Stimulated activated CD8-positive, alpha-beta memory T cell treated with anti-CD3 and anti-CD28 coated beads, Interleukin-7, amount 100 ng/mL, for 4 hours (primary cell): Measurements from ENCODE around the gene AAK1.

Experiments used
- DNase-seq, 2 donors: peaks; one replicate each; pipeline ENCODE4 v3.0.0-alpha.2; 2020; ENCODE audit warnings: low read depth in 2 of 2

The AAK1 gene

DNA sequence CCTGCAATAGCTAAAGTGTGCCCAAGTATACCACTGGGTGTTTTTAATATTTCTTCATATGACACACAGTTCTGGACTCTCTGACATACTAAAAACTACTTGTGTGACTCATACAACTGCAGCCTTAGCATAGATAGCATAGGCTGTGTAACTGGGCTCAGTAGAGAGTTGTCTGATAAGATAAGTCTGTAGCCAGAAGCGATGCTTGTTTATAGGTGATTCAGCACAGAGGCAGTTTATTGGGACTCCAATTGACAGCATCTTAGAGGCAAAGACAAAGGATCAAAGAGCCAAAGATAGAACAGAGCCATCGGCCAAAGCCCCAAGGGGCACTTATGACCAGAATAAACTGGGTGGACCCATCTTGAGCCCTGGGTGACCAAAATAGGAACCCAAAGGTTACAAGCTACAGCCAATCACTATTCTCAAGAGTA lies 42.3 kb downstream of the AAK1 start:
- DNase-seq, result no peak

DNA sequence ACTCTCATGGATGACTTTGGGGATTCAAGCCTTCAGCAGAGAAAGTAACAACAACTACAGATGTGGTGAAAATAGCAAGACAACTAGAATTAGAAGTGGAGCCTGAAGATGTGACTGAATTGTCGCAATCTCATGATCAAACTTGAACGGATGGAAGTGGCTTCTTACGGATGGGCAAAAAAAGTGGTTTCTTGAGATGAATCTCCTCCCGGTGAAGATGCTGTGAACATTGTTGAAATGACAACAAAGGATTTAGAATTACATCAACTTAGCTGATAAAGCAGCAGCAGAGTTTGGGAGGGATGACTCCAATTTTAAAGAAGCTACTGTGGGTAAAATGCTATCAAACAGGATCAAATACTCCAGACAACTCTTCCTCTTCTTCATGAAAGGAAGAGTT lies 43.1 kb downstream of the AAK1 start:
- DNase-seq, result no peak

DNA sequence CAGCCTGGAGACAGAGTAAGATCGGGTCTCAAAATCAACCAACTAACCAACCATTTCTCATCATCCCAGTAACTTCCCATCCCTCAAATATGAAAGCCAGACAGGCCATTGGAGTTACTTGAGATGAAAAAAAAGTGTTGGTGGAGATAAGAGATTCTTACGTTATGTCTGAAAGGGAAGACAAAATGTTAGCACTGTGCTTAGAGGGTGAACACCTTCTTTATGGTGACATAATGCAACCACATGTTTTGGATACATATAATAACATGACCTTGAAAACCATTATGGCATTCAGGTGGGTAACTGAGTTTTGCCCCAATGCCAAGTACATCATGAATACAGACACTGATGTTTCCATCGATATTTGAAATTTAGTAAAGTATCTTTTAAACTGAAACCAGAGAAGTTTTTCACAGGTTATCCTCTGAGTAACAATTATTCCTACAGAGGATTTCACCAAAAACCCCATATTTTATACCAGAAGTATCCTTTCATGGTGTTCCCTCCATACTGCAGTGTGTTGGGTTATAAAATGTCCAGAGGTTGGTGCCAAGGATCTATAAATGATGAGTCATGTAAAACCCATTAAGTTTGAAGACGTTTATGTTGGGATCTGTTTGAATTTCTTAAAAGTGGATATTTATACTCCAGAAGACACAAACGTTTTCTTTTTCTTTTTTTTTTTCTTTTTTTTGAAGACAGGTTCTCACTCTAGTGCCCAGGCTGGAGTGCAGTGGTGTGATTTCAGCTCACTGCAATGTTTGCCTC lies 45.5 kb downstream of the AAK1 start:
- no peak for DNase-seq

DNA sequence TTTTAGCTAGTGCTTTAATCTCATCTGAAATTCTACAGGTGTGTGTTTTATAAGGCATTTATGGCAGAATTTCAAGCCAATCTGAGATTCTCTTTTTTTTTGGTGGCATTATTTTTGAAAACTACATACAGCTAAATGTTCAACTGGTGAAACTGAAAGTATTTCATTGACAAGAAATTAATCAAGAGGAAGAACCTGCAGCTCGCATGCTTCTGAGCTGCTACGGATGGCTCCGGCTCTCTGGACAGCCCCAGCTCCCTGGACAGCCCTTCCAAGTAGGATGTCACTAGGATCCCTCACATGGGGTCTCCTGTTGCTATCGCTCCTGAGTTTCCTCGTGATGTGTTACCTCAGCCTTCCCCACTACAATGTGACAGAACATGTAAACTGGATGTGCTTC lies 46.4 kb downstream of the AAK1 start:
- DNase-seq, result no peak

DNA sequence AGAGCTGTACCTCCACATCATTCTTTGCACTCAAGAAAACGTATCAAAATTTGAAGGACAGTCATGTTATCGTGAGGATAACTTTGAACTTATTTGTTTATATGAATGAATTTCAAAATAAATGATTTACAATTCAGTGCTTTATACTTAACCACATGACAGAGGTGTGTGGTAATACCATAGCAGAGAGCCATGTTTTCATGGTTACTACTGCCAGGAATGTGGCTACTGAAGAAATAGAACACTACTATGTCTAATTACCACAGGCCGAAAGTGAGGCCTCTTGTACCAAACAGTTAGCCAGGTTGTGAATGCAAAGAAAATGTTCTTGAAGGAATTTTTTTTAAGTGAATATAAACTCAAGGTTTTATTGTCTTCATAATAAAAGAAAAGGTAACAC lies 49.2 kb downstream of the AAK1 start:
- DNase-seq, result no peak

DNA sequence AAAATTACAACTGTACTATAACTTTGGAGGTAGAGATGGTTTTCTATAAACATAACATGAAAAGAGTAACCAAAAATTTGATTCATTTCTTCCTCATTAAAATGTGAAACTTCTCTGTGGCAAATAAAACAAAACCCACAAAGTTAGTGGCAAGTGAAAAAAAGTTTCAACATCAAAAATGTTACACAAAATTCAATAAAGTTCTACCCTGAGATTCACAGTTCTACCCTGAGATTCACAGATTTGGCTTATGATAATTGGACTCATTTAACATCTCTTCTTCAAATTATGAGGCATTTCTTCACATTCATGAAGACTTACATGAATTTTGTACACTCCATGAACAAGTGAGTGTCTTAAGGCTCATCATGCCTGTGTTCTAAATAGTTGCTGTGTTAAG lies 51.0 kb downstream of the AAK1 start:
- DNase-seq, result no peak

DNA sequence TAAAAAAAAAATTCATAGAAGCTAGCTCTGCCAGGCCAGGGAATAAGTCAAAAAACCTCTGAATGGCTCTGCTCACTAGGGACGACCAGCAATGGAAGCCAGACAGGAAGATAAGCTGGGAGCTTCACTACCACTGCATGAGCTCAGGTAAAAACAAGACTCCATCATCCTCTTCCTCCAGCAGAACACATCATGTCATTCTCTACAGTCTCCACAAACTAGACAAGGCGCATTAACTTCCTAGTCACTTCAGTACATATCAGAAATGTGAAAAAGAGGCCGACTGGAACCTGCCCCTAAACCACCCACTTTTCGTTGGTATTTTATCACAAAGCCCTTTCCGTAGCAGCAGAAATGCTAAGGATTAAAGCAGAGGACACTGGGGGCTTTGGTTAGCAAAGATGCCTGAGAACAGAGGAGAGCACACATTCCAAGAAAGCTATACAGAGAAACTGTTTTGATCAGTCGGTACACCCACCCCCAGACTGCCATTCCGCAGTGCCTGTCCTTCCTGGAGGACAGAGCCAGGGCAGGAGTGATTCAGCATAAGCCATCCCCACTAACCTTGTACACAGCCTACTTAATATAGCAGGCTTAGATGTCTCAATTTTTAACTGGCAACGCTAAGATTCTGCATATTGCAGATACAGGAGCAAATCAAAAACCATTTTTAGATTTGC lies 53.4 kb downstream of the AAK1 start:
- DNase-seq, result no peak

DNA sequence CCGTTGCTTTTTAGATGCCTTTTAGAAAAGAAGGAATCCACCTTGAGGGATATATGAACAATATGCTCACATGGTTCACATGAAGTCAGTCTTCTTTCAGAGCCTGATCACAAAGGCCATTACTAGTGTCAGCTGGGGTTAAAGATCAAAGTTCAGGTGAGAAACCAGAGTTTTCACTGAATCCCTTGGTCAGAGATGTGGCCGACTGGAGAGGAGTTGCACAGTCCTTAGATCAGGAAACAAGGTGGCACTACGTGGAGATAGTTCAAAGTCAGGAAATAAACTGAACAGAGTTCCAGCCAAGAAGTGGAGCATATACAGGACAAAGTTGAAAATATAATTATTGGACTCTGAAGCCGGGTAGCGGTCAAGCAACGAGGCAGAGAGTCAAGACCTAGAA lies 54.6 kb downstream of the AAK1 start:
- DNase-seq, result no peak

DNA sequence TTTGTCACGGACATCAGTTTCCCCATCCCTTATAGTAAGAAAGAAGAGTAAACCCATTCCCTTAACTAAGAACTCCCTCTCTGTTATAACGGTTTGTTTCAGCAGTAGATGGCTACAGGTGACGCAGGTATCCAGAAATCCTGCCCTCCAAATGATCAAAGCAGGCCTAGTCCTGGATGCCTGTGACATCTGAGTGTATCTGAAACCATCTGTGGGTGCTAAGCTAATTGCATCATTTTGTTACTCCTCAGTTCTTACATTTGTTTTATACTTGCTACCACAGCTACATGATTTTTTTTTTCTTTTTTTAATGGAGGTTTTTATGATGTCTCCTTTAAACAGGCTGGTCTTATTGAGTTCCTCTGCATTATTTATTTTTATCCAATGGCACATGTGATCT lies 55.1 kb downstream of the AAK1 start:
- no peak for DNase-seq

DNA sequence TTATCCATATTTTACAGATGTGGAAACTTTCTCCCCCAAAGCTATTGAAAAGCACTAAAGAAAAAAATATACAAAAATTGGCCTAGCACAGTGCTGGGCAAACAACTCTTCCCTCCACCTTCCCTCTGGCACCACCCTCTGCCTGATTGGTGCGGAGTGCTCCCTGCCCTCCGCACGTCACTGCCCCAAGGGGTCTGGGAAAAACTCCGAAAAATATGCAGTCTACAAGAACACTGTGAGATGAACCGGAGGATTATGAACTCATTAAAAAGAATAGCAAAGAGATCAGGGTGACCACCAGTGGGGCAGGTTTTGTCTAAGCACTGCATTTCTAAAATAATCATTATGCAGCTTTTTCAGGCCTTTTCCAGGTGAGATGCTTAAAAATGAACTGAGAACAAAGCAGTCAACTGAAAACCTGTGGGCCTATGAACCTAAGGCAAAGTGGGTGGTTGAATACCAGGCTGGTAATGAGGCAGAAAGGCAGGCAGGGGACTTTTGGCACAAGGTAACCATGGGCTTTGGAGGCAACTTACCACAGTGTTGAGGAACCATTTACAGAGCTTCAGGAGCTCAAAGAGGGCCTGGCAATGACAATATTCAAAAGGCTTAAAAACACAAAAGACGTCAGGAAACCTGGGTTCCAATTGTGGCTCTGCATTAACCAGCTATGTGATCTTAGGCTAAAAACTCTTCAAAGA lies 57.5 kb downstream of the AAK1 start:
- DNase-seq, result no peak

DNA sequence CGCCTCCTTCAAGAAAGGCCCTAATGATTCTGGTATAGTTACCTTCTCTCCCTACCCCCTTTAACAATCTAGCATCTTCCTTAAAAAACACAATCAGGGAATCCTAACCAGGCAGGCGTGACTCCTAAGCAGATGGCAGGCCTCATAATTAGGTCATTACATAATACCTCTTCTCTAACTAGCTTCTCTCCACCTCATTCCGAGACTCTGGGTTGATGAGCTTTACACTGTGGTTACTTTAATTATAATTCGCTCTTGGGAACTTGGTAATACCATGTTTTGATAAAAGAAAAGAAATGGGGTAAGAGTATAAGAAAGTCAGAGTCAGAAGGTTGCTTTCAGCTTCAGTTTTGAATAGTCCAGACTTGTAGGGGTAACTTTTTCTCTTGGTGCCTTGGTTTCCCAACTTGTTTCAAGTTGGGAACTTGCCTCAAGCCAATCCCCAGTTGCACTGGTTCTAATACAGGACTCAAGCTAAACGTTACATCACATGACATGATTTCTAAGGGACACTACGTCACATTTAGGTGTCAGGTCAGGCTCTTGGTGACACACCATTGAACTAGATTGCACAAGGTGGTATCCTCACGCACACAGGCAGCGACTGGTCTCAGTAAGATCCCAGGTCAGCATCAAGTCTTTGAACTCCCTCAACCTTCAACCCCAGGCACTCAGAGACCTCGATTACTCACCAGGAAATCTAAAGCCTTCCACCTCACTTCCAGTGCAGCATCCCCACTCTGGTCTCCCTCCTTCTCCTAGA lies 59.2 kb downstream of the AAK1 start:
- no peak for DNase-seq

DNA sequence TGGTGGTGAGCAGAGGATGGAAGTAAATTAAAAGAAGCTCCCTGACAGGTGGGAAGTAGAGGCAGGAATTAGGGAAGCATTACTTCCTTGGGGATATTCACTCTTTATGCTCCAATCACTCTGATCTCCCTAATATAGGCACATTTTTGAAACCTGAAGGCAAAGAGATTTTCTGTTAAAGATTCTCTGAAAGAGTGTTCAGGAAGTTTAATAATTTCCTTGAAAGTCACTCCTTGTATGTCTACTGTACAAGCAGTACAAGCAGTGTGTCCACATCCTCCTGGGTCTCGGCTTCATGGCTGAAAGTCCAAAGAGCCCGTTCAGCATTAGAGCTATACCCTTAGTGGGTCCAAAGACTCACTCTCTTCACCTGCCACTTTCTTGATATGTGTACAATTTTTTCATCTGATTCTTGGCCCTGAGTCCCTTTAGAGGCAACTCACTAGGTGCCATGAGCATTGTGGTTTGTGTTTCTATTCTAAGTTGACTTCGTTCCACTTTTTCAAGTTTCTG lies 60.2 kb downstream of the AAK1 start:
- no peak for DNase-seq

DNA sequence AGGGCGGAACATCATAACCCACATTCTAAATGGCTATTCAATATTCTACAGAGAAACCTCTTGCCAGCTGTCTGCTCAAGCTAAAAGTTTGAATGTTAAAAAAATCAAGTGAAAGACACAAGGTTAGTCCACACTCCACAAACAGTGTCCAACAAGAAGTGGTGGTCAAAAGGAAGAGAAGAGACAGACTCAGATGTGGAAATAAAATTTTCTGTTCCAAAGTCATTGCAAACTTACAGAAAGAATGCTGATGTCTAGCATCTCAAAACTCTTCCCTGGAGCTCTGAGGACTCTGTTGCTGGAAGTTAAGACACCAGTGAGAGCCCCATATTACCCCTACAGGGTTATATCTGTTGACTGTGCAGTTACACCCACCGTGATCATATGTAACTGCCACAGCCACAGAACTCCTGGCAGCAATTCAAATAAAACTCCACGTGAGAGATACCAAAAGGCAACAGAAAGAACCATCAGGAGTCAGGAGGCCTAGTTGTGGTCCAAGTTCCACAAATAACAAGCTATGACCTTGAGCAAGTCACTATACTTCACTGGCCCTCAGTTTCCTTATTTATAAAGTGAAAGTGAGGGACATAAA lies 60.9 kb downstream of the AAK1 start:
- DNase-seq, result no peak

DNA sequence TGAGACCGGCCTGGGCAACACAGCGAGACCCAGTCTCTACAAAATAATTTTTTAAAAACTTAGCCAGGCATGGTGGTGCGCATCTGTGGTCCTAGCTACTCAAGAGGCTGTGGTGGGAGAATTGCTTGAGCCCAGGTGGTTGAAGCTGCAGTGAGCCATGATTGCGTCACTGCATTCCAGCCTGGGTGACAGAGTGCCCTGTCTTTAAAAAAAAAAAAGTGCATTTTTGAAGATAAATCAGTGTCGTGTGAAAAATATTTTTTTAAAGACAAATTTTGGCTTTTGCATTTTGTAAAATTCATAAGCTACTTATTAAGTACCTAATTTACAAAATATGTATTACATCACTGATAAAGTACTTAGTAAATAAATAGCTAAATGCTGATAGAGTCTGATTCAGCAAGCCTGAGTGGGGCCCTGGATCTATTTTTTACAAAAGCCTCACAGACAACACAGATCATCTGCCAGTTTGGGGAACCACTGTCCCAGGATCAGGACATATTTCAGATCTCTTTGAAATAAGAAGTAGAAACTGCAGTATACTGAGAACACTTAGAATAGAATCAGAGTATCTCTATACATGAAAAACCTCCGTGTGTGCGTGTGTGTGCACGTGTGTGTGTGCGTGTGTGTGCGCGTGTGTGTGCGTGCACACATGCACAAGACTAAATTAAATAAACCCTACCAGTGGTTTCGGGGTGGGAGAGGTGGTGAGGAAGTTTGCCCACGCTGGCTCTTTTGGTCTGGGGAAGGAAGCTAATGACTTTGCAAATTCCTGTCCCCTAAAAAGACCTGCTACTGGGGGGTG lies 61.6 kb downstream of the AAK1 start:
- DNase-seq, result no peak

DNA sequence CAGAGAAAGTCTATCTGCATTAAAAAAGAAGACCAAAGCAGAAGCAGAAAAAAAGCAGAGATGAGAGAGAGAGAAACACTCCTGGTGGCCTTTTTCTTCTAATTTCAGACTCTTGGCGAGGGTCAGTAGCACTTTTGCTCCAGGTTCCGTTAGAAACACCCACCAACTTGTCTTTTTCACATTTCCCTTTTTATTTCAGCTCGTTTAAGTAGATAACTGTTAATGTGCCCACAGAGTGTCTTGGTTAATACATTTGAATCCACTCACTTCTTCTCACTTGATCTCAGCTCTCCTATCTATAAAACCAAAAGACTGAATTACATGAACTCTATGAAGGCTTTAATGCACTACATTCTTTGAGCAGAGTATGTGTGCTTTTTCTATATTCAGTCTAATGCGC lies 63.1 kb downstream of the AAK1 start:
- DNase-seq, result no peak

DNA sequence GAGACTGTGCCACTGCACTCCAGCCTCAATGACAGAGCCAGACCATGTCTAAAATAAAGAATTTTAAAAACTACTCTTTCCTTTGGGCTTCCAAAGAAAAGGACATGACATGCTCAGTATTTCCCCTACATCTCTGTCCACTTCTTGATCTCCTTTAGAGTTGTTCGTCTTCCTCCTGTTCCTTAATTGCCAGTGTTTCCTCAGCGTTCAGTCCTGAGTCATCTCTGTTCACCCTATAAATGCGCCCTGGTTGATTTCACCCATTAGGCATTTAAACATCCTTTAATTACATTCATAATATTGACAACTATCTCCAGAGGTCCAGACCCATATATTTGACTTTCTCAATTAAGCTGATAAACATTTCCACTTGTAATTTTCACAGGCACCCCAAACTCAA lies 64.0 kb downstream of the AAK1 start:
- DNase-seq, result no peak

DNA sequence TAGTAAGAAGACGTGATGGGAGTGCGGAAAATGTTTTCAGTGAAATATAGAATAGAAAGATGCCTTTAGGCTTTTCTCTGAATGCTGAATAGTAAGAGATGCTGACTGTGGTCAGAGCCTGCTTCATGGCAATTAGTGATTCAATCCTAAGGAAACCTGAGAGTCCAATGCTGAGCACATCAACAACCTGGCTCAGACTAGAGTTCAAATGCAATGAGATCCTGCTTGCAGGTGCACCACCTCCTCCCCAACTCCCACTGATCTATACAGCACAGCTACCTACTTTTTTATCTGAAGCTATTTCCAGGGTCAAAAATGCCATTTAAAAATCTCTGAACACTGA lies 65.4 kb downstream of the AAK1 start:
- no peak for DNase-seq

DNA sequence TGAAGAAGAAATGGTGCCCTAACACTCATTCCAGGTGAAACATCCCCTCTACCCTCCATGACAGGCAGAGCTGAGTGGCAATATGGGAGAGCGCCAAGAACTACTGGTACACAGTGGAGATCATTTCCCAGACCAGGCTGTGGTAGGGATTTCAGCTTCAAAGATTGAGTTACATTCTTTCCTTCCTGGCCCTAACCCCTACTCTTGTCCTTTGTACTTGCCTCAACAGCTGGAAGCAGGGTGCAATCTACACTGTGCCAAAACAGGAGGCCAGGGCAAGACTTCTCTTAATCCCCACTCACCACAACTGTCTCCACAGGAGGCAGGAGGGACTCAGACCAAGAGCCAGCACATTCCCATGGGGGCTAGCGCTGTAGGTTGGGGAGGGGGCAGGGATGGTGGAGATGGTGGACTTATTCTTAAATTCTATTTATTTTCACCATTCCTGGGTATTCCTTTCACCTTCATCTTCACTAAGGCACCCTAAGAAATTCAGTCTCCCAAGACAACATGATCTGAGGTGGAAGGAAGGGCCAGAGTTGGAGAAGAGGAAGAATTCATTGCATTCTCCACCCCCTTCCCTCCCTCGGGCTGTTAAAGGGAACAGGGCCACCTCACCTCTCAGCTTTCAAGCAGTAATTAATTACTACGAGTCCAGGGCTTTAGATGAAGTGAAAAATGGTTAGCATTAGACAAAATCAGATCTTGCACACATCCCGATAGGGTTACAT lies 65.9 kb downstream of the AAK1 start:
- no peak for DNase-seq

DNA sequence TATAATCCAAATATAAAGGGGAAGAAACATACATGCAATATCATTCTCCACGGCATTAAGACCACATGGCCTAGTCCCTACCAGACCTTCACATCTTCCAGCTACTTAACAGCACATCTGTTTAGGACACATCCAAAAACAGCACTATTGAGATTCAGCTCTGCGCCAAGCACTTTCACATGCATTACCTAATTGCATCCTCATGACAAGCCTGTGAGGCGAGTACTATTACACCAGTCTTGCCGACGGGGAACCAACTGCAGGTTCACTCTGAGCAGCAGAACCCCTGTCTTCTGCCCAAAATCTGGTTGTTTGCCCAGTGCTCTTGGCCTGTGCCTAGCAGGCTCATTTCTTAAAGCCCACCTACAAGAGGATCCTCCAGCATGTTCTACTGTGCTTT lies 66.7 kb downstream of the AAK1 start:
- no peak for DNase-seq

DNA sequence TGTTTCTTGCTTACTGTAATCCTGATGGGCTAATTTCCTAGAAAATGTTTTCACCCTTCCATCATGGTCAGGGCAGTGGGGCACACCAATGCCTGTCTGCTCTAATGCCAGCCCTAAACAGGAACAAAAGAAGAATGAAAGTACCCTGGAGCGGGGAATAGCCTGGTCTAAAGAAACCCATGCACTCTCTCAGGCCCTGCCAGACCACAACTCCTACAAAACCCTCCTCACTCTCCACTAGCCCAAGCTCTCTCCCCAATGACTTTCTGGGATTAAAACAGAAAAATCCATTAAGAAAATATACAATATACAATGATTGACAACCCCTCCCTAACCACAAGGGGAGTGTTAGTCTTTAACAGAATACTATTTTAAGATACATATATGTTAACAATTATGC lies 67.6 kb downstream of the AAK1 start:
- no peak for DNase-seq
